Measurements from ENCODE around the gene PRX.
"Not testable (repeated sequence)": the region's sequence is repeated elsewhere in the genome, so short reads cannot be mapped to it uniquely, and the experiment has no call there.

DNA sequence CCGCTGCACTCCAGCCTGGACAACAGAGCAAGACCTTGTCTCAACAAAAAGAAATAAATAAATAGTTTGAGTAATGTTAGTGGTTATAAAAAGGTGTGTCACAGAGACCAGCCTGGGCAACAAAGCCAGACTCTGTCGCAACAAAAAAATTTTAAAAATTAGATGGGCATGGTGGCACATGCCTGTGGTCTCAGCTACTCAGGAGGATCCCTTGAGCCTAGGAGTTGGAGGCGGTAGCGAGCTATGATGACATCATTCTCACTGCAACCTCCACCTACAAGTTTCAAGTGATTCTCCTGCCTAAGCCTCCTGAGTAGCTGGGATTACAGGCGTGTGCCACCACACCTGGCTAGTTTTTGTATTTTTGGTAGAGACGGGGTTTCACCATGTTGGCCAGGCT lies 40.8 kb upstream of the PRX start:
- TF ChIP-seq, protein P1, sequence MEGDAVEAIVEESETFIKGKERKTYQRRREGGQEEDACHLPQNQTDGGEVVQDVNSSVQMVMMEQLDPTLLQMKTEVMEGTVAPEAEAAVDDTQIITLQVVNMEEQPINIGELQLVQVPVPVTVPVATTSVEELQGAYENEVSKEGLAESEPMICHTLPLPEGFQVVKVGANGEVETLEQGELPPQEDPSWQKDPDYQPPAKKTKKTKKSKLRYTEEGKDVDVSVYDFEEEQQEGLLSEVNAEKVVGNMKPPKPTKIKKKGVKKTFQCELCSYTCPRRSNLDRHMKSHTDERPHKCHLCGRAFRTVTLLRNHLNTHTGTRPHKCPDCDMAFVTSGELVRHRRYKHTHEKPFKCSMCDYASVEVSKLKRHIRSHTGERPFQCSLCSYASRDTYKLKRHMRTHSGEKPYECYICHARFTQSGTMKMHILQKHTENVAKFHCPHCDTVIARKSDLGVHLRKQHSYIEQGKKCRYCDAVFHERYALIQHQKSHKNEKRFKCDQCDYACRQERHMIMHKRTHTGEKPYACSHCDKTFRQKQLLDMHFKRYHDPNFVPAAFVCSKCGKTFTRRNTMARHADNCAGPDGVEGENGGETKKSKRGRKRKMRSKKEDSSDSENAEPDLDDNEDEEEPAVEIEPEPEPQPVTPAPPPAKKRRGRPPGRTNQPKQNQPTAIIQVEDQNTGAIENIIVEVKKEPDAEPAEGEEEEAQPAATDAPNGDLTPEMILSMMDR (IDR thresholded peaks at IDR 0.05): not testable (repeated sequence)
- TF ChIP-seq POLR2A (IDR thresholded peaks at IDR 0.05): not testable (repeated sequence)
